ENCODE measurements around the gene GANAB.
"Not testable (repeated sequence)": the region's sequence is repeated elsewhere in the genome, so short reads cannot be mapped to it uniquely, and the experiment has no call there.

Gene GANAB

GRCh38 chr11:62645946-62646824 is at the start of gene GANAB:
TSS of gene GANAB (minus strand) at chr11:62646613. CDS start at chr11:62646599, 14 bp downstream.
- DNase-seq, result peak; percentile 100

GRCh38 chr11:62694455-62695167 is 48.2 kb upstream of the GANAB start:
- peak; percentile 74 for DNase-seq

GRCh38 chr11:62693624-62694023 is 47.2 kb upstream of the GANAB start:
- DNase-seq, result not testable (repeated sequence)

GRCh38 chr11:62689421-62690183 is 43.2 kb upstream of the GANAB start, which contains the start of gene LRRN4CL:
TSS of gene LRRN4CL (minus strand) at chr11:62689530. CDS start at chr11:62688508, 1,022 bp downstream.
- DNase-seq, result no peak

- DNase-seq, result no peak
These were observed 42.1 kb upstream of the GANAB start for GRCh38 chr11:62688491-62688890.

- no peak for DNase-seq
These were observed 41.3 kb upstream of the GANAB start for GRCh38 chr11:62687508-62688396.

GRCh38 chr11:62682518-62682917 is 36.1 kb upstream of the GANAB start:
- DNase-seq, result no peak

- DNase-seq, result no peak
These were observed 34.4 kb upstream of the GANAB start for GRCh38 chr11:62680825-62681240.

GRCh38 chr11:62678770-62679696 is 32.6 kb upstream of the GANAB start, which contains the start of gene UBXN1:
TSS of gene UBXN1 (minus strand) at chr11:62679073. CDS start at chr11:62678923, 150 bp downstream.
- peak; percentile 85 for DNase-seq

- DNase-seq, result no peak
These were observed 32.0 kb upstream of the GANAB start for GRCh38 chr11:62678433-62678769.

GRCh38 chr11:62677714-62678113 is 31.3 kb upstream of the GANAB start:
- no peak for DNase-seq

- DNase-seq, result no peak
These were observed 30.7 kb upstream of the GANAB start for GRCh38 chr11:62677156-62677555.

- no peak for DNase-seq
These were observed 30.3 kb upstream of the GANAB start for GRCh38 chr11:62676698-62677097.

- DNase-seq, result not testable (repeated sequence)
These were observed 29.0 kb upstream of the GANAB start for GRCh38 chr11:62675415-62675814.

- DNase-seq, result no peak
These were observed 26.7 kb upstream of the GANAB start for GRCh38 chr11:62673196-62673525.

- peak; percentile 71 for DNase-seq
These were observed 25.4 kb upstream of the GANAB start, which contains the start of the genes LBHD1 and UQCC3 for GRCh38 chr11:62671608-62672389. TSS of gene LBHD1 (minus strand) at chr11:62672267. CDS start at chr11:62670031, 2,236 bp downstream. TSS of gene UQCC3 (plus strand) at chr11:62671673. CDS start at chr11:62671746, 73 bp downstream.

- DNase-seq, result no peak
These were observed 24.8 kb upstream of the GANAB start for GRCh38 chr11:62671236-62671607.

GRCh38 chr11:62669420-62670161 is 23.2 kb upstream of the GANAB start:
- DNase-seq, result no peak

GRCh38 chr11:62667460-62667859 is 21.0 kb upstream of the GANAB start:
- DNase-seq, result no peak

Measured in stimulated activated CD4-positive, alpha-beta T cell treated with anti-CD3 and anti-CD28 coated beads, Interleukin-4, amount 100 ng/mL, for 1 hour (primary cell).